Caco-2 (cell line): Measurements from ENCODE around the gene ZBTB34. TPM values are rescaled to one million over a fixed set of nuclear protein-coding genes. Genes with fewer than 3 reads are reported as not detected.

ENCODE experiments used
- BruUV-seq: library from RNA; stranded (reverse); fragments of 400-500 nt; replicated peaks from 2 replicates; lab custom pipeline; 2021; lab: Mats Ljungman, UMichigan
- CTCF ChIA-PET: fragments of 300-600 bp; sonication (Branson Sonifier 250); formaldehyde crosslinking; loops from one replicate; lab custom pipeline; 2022; ENCODE audit warnings: antibody characterized with exemption; lab: Charles Lee
- POLR2A ChIA-PET: fragments of 300-600 bp; sonication (Branson Sonifier 250); formaldehyde crosslinking; loops from one replicate; lab custom pipeline; 2022; ENCODE audit warnings: antibody characterized with exemption; lab: Charles Lee
- DNase-seq, 2 experiments: peaks; one replicate each; pipeline versions ENCODE4 v3.0.0 to v3.0.0-alpha.2; 2020 to 2022
- H3K27me3 ChIP-seq: replicated peaks from 2 replicates; pipeline ENCODE4 v1.6.0; 2011; ENCODE audit warnings: low read length; ENCODE audit not compliant: control insufficient read depth, insufficient read depth
- H3K36me3 ChIP-seq: 2 replicates; pipeline ENCODE4 v1.5.1; 2011; ENCODE audit warnings: low read length; ENCODE audit not compliant: control insufficient read depth, insufficient read depth
- H3K4me1 ChIP-seq: fragments of 250-450 bp; sonication (Bioruptor Pico); 2 replicates; pipeline ENCODE4 v1.5.1; 2020; ENCODE audit warnings: mild to moderate bottlenecking
- H3K4me3 ChIP-seq: 2 replicates; pipeline ENCODE4 v1.5.1; 2011; ENCODE audit warnings: low read depth, mild to moderate bottlenecking, control low read depth, low read length
- H3K9me3 ChIP-seq: fragments of 250-450 bp; sonication (Bioruptor Pico); 2 replicates; pipeline ENCODE4 v1.5.1; 2020; ENCODE audit warnings: mild to moderate bottlenecking, moderate library complexity
- H3K27ac Mint-ChIP-seq: one replicate; pipeline ENCODE4 v1.8.0; 2022; ENCODE audit warnings: mixed read lengths; ENCODE audit not compliant: unreplicated experiment
- H3K27me3 Mint-ChIP-seq: one replicate; pipeline ENCODE4 v1.8.0; 2022; ENCODE audit warnings: mixed read lengths; ENCODE audit not compliant: insufficient read depth, unreplicated experiment
- H3K36me3 Mint-ChIP-seq: one replicate; pipeline ENCODE4 v1.8.0; 2022; ENCODE audit warnings: mild to moderate bottlenecking, mixed read lengths; ENCODE audit not compliant: insufficient read depth, unreplicated experiment
- H3K4me1 Mint-ChIP-seq: one replicate; pipeline ENCODE4 v1.8.0; 2022; ENCODE audit warnings: low read depth, mixed read lengths; ENCODE audit not compliant: unreplicated experiment
- H3K4me3 Mint-ChIP-seq: one replicate; pipeline ENCODE4 v1.8.0; 2022; ENCODE audit warnings: mild to moderate bottlenecking, moderate library complexity, mixed read lengths; ENCODE audit not compliant: unreplicated experiment
- H3K9me3 Mint-ChIP-seq: one replicate; pipeline ENCODE4 v1.8.0; 2022; ENCODE audit warnings: mixed read lengths; ENCODE audit not compliant: unreplicated experiment
- CTCF ChIP-seq, 2 experiments: fragments of 200-600 bp in 1 of 2; IDR thresholded peaks; 1 replicate in 1 of 2; 2 replicates in 1 of 2; pipeline versions ENCODE4 v1.5.1 to v1.8.0; 2011 to 2022; ENCODE audit warnings: antibody characterized with exemption in 1 of 2, control low read depth in 1 of 2, inconsistent platforms in 1 of 2, low read depth in 1 of 2, low read length in 1 of 2, mild to moderate bottlenecking in 1 of 2, moderate library complexity in 1 of 2; ENCODE audit not compliant: insufficient read depth in 1 of 2, severe bottlenecking in 1 of 2, unreplicated experiment in 1 of 2
- intact Hi-C: fragments of 100-400 bp; cut with micrococcal nuclease; formaldehyde crosslinking; loops from one replicate; pipeline ENCODE4 v1.10.0; 2022; ENCODE audit not compliant: unreplicated experiment
- total RNA-seq: library from RNA; stranded (reverse); gene quantifications from 2 replicates; pipeline ENCODE4 v1.2.3, GENCODE V29; 2022

ZBTB34 gene
- total RNA-seq, 1 experiment from 2014 or later = 17.1 TPM

GRCh38 chr9:126839301-126839700, 21.1 kb upstream of the ZBTB34 start:
- Mint-ChIP-seq H3K27ac (no peak overlapping the region), H3K4me1 (peaks cover 14% of the 10 kb centered on the region), H3K27me3 (no peaks in the 10 kb centered on the region), H3K36me3 (peaks cover 32% of the 10 kb centered on the region), H3K4me3 (no peak overlapping the region), H3K9me3 (no peaks in the 10 kb centered on the region)
- intact Hi-C loops = no loop called here
- BruUV-seq = no TSS peak
- ChIA-PET CTCF (no interaction called here), POLR2A (no interaction called here)
- H3K4me1 ChIP-seq = no peaks in the 10 kb centered on the region
- no peaks in the 10 kb centered on the region for H3K27me3 ChIP-seq
- DNase-seq = no peak
- no peaks in the 10 kb centered on the region for H3K36me3 ChIP-seq
- TF ChIP-seq CTCF (IDR thresholded peaks at IDR 0.05; ENCODE audit: insufficient read depth in 1 of 2, low read depth in 1 of 2, low read length in 1 of 2, severe bottlenecking in 1 of 2, unreplicated experiment in 1 of 2) = no peak
- no peaks in the 10 kb centered on the region for H3K9me3 ChIP-seq
- H3K4me3 ChIP-seq = no peak overlapping the region

GRCh38 chr9:126842220-126842842, 18.1 kb upstream of the ZBTB34 start:
- H3K27ac Mint-ChIP-seq = no peak overlapping the region
- no peak for DNase-seq
- Histone ChIP-seq H3K9me3 (no peaks in the 10 kb centered on the region), H3K36me3 (no peaks in the 10 kb centered on the region), H3K4me1 (no peaks in the 10 kb centered on the region), H3K27me3 (no peaks in the 10 kb centered on the region), H3K4me3 (no peak overlapping the region)
- no peaks in the 10 kb centered on the region for H3K27me3 Mint-ChIP-seq
- POLR2A ChIA-PET = interaction anchor here (0.6 kb wide), 1 partner anchor 17 kb away, joined by 4 read pairs; no protein-coding TSS in a partner anchor
- BruUV-seq = no TSS peak
- CTCF ChIA-PET = interaction anchor here (0.6 to 0.7 kb wide), 2 partner anchors 46 to 85 kb away, joined by 3 to 4 read pairs; no protein-coding TSS in a partner anchor
- no peak overlapping the region for H3K4me3 Mint-ChIP-seq
- peaks cover 19% of the 10 kb centered on the region for H3K36me3 Mint-ChIP-seq
- H3K9me3 Mint-ChIP-seq = no peaks in the 10 kb centered on the region
- TF ChIP-seq CTCF (IDR thresholded peaks at IDR 0.05; ENCODE audit: insufficient read depth in 1 of 2, low read depth in 1 of 2, low read length in 1 of 2, severe bottlenecking in 1 of 2, unreplicated experiment in 1 of 2) = no peak
- intact Hi-C loops = no loop called here
- H3K4me1 Mint-ChIP-seq = peaks cover 14% of the 10 kb centered on the region

DNA sequence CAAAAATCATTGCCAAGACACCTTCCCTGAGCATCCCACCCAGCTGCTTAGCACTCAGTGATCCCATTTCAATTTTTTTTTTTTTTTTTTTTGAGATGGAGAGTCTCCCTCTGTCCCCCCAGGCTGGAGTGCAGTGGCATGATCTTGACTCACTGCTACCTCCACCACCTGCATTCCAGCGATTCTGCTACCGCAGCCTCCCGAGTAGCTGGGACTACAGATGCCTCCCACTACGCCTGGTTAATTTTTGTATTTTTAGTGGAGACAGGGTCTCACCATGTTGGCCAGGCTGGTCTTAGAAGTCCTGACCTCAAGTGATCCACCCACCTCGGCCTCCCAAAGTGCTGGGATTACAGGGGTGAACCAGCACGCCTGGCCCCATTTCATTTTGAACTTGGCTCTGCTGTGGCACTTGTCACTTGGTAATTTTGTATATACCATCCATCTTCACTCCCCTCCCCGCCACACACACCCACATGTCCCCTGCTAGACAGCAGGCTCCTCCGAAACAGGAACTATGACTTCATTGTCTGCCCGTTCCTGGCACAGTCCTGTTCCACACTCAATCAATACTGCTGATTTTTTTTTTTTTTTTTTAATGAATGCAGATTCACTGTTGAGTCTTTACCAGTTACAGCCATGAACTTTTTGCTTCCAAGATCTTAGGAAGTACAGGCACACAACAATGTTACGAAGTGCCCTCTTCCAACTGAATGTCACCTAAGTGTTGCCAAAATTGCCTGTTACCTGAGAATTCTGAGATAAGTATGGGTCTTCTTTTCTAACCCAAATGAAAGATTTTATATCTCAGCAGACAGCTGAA, 17.3 kb upstream of the ZBTB34 start:
- H3K4me3 Mint-ChIP-seq = no peak overlapping the region
- no peak for TF ChIP-seq CTCF (IDR thresholded peaks at IDR 0.05; ENCODE audit: insufficient read depth in 1 of 2, low read depth in 1 of 2, low read length in 1 of 2, severe bottlenecking in 1 of 2, unreplicated experiment in 1 of 2)
- POLR2A ChIA-PET = interaction anchor here (0.6 kb wide), 1 partner anchor 17 kb away, joined by 4 read pairs; no protein-coding TSS in a partner anchor
- H3K9me3 Mint-ChIP-seq = no peaks in the 10 kb centered on the region
- no peak overlapping the region for H3K27ac Mint-ChIP-seq
- H3K36me3 Mint-ChIP-seq = peaks cover 19% of the 10 kb centered on the region
- Histone ChIP-seq H3K36me3 (no peaks in the 10 kb centered on the region), H3K27me3 (no peaks in the 10 kb centered on the region), H3K9me3 (no peaks in the 10 kb centered on the region), H3K4me3 (no peak overlapping the region), H3K4me1 (no peaks in the 10 kb centered on the region)
- no peak for DNase-seq
- no TSS peak for BruUV-seq
- no peaks in the 10 kb centered on the region for H3K27me3 Mint-ChIP-seq
- CTCF ChIA-PET = interaction anchor here (0.6 to 0.7 kb wide), 2 partner anchors 45 to 86 kb away, joined by 3 to 4 read pairs; no protein-coding TSS in a partner anchor
- H3K4me1 Mint-ChIP-seq = peaks cover 14% of the 10 kb centered on the region
- intact Hi-C loops = no loop called here
